Colonic mucosa (tissue), 4 donors: Measurements from ENCODE around the gene CDR2. TPM values are rescaled to one million over a fixed set of nuclear protein-coding genes. Genes with fewer than 3 reads are reported as not detected.

Experiments
- DNase-seq: peaks from one replicate; pipeline ENCODE4 v3.0.0-alpha.2; 2020
- H3K27ac ChIP-seq: fragments of 200-600 bp; one replicate; pipeline ENCODE4 v1.8.0; 2021
- H3K27me3 ChIP-seq: fragments of 200-600 bp; one replicate; pipeline ENCODE4 v1.8.0; 2021
- H3K36me3 ChIP-seq: fragments of 200-600 bp; one replicate; pipeline ENCODE4 v1.8.0; 2021
- H3K4me1 ChIP-seq: fragments of 200-600 bp; one replicate; pipeline ENCODE4 v1.8.0; 2021; ENCODE audit warnings: mild to moderate bottlenecking
- H3K4me3 ChIP-seq: fragments of 200-600 bp; one replicate; pipeline ENCODE4 v1.8.0; 2021
- H3K9ac ChIP-seq, 2 donors: one replicate each; pipeline ENCODE4 v1.7.0; 2013; ENCODE audit warnings: control low read depth in 2 of 2, low read depth in 2 of 2, low read length in 2 of 2
- H3K9me3 ChIP-seq: fragments of 200-600 bp; one replicate; pipeline ENCODE4 v1.8.0; 2021
- intact Hi-C: fragments of 100-400 bp; cut with DNase I; formaldehyde crosslinking; loops from one replicate; pipeline ENCODE4 v1.14.1; 2022
- total RNA-seq, 2 donors: library from RNA; stranded (reverse); fragmentation: NEBNext Ultra II Directional in 1 of 2; extraction: Animal tissue kit (Norgen Biotek cat#: 25700) in 1 of 2; gene quantifications; one replicate each; pipeline ENCODE4 v1.2.1, GENCODE V29; 2021
- TF ChIP-seq, protein P1 (sequence below): fragments of 200-600 bp; IDR thresholded peaks from one replicate; pipeline ENCODE4 v1.8.0; 2022; ENCODE audit warnings: antibody characterized with exemption, mild to moderate bottlenecking
- donor health status: healthy.
- donor health status: DM: no; HTN: no; CAD: no.
- donor health status: DM: no; HTN: no; CAD: no.

The CDR2 gene
- total RNA-seq, 2 donors from 2014 or later = 24.0 to 31.5 TPM

DNA sequence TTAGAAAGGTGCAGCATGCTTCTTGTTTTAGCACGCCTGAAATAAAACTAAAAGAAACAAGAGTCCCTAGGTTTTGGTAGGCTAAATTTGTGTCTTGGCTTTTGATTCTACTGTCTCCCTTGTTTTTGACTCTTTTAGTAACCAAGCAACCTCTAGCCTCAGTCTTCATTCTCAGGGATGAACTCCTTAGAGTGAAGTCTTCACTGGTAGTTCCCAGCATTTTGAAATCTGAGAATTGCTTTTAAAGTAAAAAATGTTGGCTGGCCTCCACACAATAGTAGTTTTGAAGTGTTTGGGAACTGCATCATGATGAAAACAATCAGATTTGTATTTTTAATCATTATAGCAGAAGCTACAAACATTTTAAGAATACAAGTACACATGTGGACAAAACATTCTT is 6.1 kb upstream of the CDR2 start:
- no peaks in the 10 kb centered on the region for H3K4me1 ChIP-seq
- no peaks in the 10 kb centered on the region for H3K9me3 ChIP-seq
- no peak overlapping the region for H3K9ac ChIP-seq
- no peak for DNase-seq
- no peak overlapping the region for H3K4me3 ChIP-seq
- TF ChIP-seq, protein P1, sequence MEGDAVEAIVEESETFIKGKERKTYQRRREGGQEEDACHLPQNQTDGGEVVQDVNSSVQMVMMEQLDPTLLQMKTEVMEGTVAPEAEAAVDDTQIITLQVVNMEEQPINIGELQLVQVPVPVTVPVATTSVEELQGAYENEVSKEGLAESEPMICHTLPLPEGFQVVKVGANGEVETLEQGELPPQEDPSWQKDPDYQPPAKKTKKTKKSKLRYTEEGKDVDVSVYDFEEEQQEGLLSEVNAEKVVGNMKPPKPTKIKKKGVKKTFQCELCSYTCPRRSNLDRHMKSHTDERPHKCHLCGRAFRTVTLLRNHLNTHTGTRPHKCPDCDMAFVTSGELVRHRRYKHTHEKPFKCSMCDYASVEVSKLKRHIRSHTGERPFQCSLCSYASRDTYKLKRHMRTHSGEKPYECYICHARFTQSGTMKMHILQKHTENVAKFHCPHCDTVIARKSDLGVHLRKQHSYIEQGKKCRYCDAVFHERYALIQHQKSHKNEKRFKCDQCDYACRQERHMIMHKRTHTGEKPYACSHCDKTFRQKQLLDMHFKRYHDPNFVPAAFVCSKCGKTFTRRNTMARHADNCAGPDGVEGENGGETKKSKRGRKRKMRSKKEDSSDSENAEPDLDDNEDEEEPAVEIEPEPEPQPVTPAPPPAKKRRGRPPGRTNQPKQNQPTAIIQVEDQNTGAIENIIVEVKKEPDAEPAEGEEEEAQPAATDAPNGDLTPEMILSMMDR = no peak
- intact Hi-C loops = no loop called here
- no peaks in the 10 kb centered on the region for H3K27me3 ChIP-seq
- H3K36me3 ChIP-seq = no peaks in the 10 kb centered on the region
- H3K27ac ChIP-seq = no peak overlapping the region

DNA sequence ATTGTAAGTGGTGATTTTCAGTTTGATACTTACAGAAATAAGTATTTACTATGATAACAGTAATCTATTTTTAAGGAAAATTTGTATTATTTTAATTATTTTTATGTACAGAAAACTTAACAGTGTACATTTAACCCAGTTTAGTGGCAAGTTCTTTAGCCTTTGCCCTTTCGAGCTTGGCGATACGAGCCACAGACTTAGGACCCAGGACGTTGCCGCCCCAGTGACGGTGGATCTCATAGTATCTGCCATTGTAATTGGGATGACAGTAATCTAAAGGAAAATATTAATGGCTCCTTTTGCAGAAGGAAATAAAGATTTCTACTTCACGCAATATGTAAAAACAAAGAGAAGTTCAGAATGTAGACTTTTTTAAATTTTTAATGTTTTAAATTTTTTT is 5.2 kb upstream of the CDR2 start:
- Histone ChIP-seq H3K36me3 (no peaks in the 10 kb centered on the region), H3K4me1 (no peaks in the 10 kb centered on the region), H3K27ac (no peak overlapping the region), H3K27me3 (no peaks in the 10 kb centered on the region), H3K9ac (no peak overlapping the region), H3K4me3 (no peak overlapping the region), H3K9me3 (no peaks in the 10 kb centered on the region)
- intact Hi-C loops = no loop called here
- no peak for DNase-seq
- TF ChIP-seq, protein P1 = no peak

DNA sequence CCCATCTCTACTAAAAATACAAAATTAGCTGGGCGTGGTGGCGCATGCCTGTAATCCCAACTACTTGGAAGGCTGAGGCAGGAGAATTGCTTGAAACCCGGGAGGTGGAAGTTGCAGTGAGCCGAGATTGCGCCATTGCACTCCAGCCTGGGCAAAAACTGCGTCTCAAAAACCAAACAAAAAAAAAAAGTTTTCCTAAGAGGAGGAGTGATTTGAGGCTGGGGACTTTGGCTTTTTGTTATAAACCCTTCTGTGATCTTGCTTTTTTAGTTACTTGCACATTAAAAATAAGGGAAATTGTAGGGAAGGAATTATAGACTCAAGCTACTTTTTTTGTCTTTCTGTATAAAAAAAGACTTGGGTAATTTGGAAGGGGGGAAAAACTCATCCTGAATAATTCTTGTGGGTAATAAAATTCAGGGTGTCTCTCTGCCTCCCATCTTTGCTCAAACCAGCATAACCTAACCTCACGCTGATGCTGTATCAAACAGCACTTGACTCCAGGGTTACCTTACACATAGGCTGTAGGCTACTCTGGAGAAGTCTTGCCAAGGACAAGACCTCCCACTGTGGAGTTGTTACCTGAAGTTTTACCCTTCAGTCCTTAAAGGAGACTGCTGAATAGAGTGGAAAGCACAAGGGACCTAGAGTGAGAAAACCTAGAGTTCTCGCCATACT is 1.7 kb upstream of the CDR2 start:
- no peaks in the 10 kb centered on the region for H3K36me3 ChIP-seq
- H3K9ac ChIP-seq = no peak overlapping the region
- intact Hi-C loops = no loop called here
- no peak overlapping the region for H3K4me3 ChIP-seq
- H3K4me1 ChIP-seq = peaks cover 6% of the 10 kb centered on the region
- no peak overlapping the region for H3K27ac ChIP-seq
- TF ChIP-seq, protein P1 = no peak
- no peaks in the 10 kb centered on the region for H3K27me3 ChIP-seq
- no peak for DNase-seq
- no peaks in the 10 kb centered on the region for H3K9me3 ChIP-seq

DNA sequence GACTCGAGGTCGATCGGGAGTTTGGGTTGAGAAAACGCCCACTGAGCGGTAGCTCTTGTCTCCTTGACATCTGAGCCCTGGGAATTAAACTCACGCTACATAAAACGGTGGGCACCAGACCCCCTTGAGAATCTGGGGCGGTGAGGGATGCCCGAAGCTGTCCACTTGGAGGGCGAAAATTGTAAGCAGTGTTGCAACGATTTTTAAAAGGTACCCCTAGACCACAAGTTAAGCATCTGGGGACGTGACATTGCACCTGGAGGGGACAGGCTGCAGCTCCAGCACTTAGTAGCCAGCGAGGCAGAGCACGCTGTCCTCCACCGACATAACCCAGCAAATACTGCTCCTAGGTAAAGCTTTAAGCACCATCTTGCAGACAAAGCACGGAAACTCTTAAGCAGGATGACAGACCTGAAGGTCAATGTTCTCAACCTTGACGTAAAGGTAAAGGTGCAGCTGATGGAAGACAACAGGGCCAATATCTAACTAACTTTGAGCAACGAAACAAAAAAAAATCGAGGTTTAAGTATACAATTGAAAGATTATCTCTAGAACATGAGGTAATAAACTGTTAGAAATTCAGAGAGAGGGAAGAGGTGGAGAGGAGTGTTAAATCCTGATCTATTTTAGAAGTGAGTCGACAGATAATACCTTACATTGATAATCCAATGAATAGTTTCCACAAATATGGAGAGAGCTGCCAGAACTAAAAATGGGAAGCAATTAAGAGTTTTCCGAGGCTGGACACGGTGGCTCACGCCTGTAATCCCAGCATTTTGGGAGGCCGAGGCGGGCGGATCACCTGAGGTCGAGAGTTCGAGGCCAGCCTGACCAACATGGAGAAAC is 921 bp upstream of the CDR2 start:
- H3K27me3 ChIP-seq = no peaks in the 10 kb centered on the region
- H3K36me3 ChIP-seq = no peaks in the 10 kb centered on the region
- peak; percentile 27 for DNase-seq
- peak overlapping the region; percentile 81 to 92 for H3K9ac ChIP-seq
- peaks cover 6% of the 10 kb centered on the region for H3K4me1 ChIP-seq
- no peaks in the 10 kb centered on the region for H3K9me3 ChIP-seq
- peak overlapping the region; percentile 92 for H3K4me3 ChIP-seq
- TF ChIP-seq, protein P1 = no peak
- H3K27ac ChIP-seq = peak overlapping the region; percentile 85
- intact Hi-C loops = no loop called here

DNA sequence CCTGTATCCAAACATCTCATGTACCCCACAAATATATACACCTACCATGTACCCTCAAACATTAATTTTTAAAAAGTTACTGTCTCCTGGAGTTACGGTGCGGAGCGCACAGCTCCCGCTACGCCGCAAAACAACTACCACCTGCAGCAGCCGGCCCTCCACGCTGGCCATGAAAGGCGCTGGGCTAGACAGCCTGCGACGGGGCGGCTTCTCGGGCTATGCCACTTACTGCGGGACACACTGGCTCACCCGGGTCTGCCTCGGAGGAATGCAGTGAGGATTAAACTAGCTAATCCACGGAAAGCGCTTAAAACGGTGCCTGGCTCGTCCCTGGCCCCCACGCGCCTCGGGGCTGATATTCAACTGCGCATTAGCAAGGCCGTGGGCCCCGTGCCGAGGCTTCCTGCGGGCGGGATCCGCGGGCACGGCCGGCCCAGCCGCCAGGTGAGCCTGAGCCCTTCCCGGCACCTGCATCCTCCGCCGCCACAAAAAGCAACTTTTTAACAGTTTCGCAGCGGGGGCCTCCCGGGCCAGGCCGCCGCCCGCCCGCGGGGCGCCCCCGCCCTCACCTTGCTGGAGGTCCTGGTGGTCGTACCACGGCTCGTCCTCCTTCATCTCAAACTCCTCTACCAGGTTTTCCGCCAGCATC is 633 bp downstream of the CDR2 start:
- peak; percentile 58 for DNase-seq
- Histone ChIP-seq H3K9ac (peak overlapping the region; percentile 92 to 94), H3K4me1 (peaks cover 14% of the 10 kb centered on the region), H3K36me3 (no peaks in the 10 kb centered on the region), H3K27me3 (no peaks in the 10 kb centered on the region), H3K4me3 (peak overlapping the region; percentile 92), H3K27ac (peak overlapping the region; percentile 85), H3K9me3 (no peaks in the 10 kb centered on the region)
- TF ChIP-seq, protein P1 = no peak
- intact Hi-C loops = no loop called here
